Transverse colon (tissue), 4 donors: ENCODE measurements around the gene G6PC2. TPM values are rescaled to one million over a fixed set of nuclear protein-coding genes. Genes with fewer than 3 reads are reported as not detected.

ENCODE experiments used
- DNase-seq: peaks from one replicate; pipeline ENCODE4 v3.0.0-alpha.2; 2019
- H3K27ac ChIP-seq, 4 donors: fragments of 200-600 bp; sonication (generic); 2 replicates each; pipeline ENCODE4 v1.5.1; 2016 to 2018; ENCODE audit warnings: inconsistent platforms in 4 of 4
- H3K27me3 ChIP-seq: fragments of 200-600 bp; sonication (generic); 2 replicates; pipeline ENCODE4 v1.5.1; 2017; ENCODE audit warnings: inconsistent platforms
- H3K36me3 ChIP-seq, 4 donors: fragments of 200-600 bp; sonication (generic); 2 replicates each; pipeline ENCODE4 v1.5.1; 2017 to 2019; ENCODE audit warnings: inconsistent platforms in 4 of 4
- H3K4me1 ChIP-seq, 4 donors: fragments of 200-600 bp; sonication (generic); 2 replicates each; pipeline ENCODE4 v1.5.1; 2017 to 2020; ENCODE audit warnings: inconsistent platforms in 4 of 4
- H3K4me3 ChIP-seq, 4 donors: fragments of 200-600 bp; sonication (generic); 1 replicate in 1 of 4; 2 replicates in 3 of 4; pipeline versions ENCODE4 v1.5.1 to v1.6.1; 2017 to 2019; ENCODE audit warnings: inconsistent platforms in 4 of 4
- H3K9me3 ChIP-seq, 2 donors: fragments of 200-600 bp; sonication (generic); 2 replicates each; pipeline ENCODE4 v1.5.1; 2017 to 2019; ENCODE audit warnings: inconsistent platforms in 2 of 2
- CTCF ChIP-seq, 5 experiments: fragments of 200-600 bp in 3 of 5; fragments of 450-650 bp in 2 of 5; sonication (generic) in 3 of 5; IDR thresholded peaks; 1 replicate in 2 of 5; 2 replicates in 3 of 5; pipeline ENCODE4 v1.5.1; 2016 to 2017; ENCODE audit warnings: antibody characterized with exemption in 5 of 5, inconsistent platforms in 3 of 5, mild to moderate bottlenecking in 2 of 5, moderate library complexity in 1 of 5
- EP300 ChIP-seq: sonication (generic); formaldehyde crosslinking; IDR thresholded peaks from one replicate; pipeline ENCODE4 v1.6.1; 2017; ENCODE audit warnings: antibody characterized with exemption, low read depth
- POLR2A ChIP-seq: fragments of 450-650 bp; IDR thresholded peaks from one replicate; pipeline ENCODE4 v1.6.1; 2016; ENCODE audit warnings: antibody characterized with exemption, mild to moderate bottlenecking, moderate library complexity
- POLR2AphosphoS5 ChIP-seq, 3 donors: sonication (generic); formaldehyde crosslinking; IDR thresholded peaks; one replicate each; pipeline ENCODE4 v1.6.1; 2016; ENCODE audit warnings: antibody characterized with exemption in 3 of 3
- WGBS, 2 donors: methylation state at CpG; one replicate each; pipeline ENCODE4 v1.1.5; 2018; ENCODE audit warnings: low coverage in 1 of 2; 5-methylcytosine and 5-hydroxymethylcytosine counted together
- in situ Hi-C, 4 donors: fragments of 200-750 bp; cut with MboI; loops; one replicate each; pipeline versions ENCODE4 v1.15.0 to v1.15.1; 2017; ENCODE audit warnings: low sequenced_read_pairs in 3 of 4, low pct_ligation_motif_present in 1 of 4, low pct_unique_long_range_greater_than_20kb in 1 of 4
- intact Hi-C: fragments of 100-400 bp; cut with DNase I; formaldehyde crosslinking; loops from one replicate; pipeline ENCODE4 v1.15.1; 2023; ENCODE audit warnings: low total_unique reads
- total RNA-seq, 4 donors: library from RNA; depleted of rRNA; stranded (reverse); fragments of >200 nt; gene quantifications; one replicate each; pipeline ENCODE4 v1.1.0, GENCODE V29; 2016

Gene G6PC2
- total RNA-seq, 4 donors from 2014 or later = 0.55 to 0.79 TPM; not detected in 2

- no peak overlapping the region for H3K27ac ChIP-seq
- H3K27me3 ChIP-seq = no peaks in the 10 kb centered on the region
- in situ Hi-C loops (no loop called here), intact Hi-C loops (no loop called here)
- no peak overlapping the region for H3K4me3 ChIP-seq
- H3K4me1 ChIP-seq = no peaks in the 10 kb centered on the region
- WGBS, 2 donors = 97 to 100% methylated on average over 1 of the region's 1 CpG
- TF ChIP-seq POLR2A = no peak
- no peak for TF ChIP-seq CTCF (IDR thresholded peaks at IDR 0.05)
- no peak for TF ChIP-seq POLR2AphosphoS5 (IDR thresholded peaks at IDR 0.05)
- TF ChIP-seq EP300 = no peak
- H3K36me3 ChIP-seq = no peaks in the 10 kb centered on the region
- DNase-seq = no peak
- H3K9me3 ChIP-seq = peaks cover 0 to 11% of the 10 kb centered on the region in 2 donors
Observed at GRCh38 chr2:168949324-168949723, 48.2 kb downstream of the G6PC2 start.

- DNase-seq = no peak
- in situ Hi-C loops (loop anchor here in 2 of 4 donors (10.0 to 25.0 kb wide), 2 partner anchors 183 to 510 kb away; no protein-coding TSS in a partner anchor), intact Hi-C loops (no loop called here)
- Histone ChIP-seq H3K9me3 (peaks cover 0 to 11% of the 10 kb centered on the region in 2 donors), H3K36me3 (no peaks in the 10 kb centered on the region), H3K27ac (no peak overlapping the region), H3K4me1 (no peaks in the 10 kb centered on the region), H3K27me3 (no peaks in the 10 kb centered on the region), H3K4me3 (no peak overlapping the region)
- no peak for TF ChIP-seq CTCF (IDR thresholded peaks at IDR 0.05)
- TF ChIP-seq POLR2A = no peak
- TF ChIP-seq EP300 = no peak
- no peak for TF ChIP-seq POLR2AphosphoS5 (IDR thresholded peaks at IDR 0.05)
- WGBS, 2 donors = 88 to 93% methylated on average over 1 of the region's 1 CpG
Observed at GRCh38 chr2:168951871-168952270, 50.8 kb downstream of the G6PC2 start.

GRCh38 chr2:168952424-168952823 is 51.3 kb downstream of the G6PC2 start:
- no peaks in the 10 kb centered on the region for H3K36me3 ChIP-seq
- no peaks in the 10 kb centered on the region for H3K27me3 ChIP-seq
- peaks cover 0 to 11% of the 10 kb centered on the region in 2 donors for H3K9me3 ChIP-seq
- no peak overlapping the region for H3K4me3 ChIP-seq
- intact Hi-C loops = no loop called here
- in situ Hi-C loops = loop anchor here in 2 of 4 donors (10.0 to 25.0 kb wide), 2 partner anchors 182 to 510 kb away; no protein-coding TSS in a partner anchor
- TF ChIP-seq EP300 = no peak
- no peak for TF ChIP-seq CTCF (IDR thresholded peaks at IDR 0.05)
- no peak for TF ChIP-seq POLR2AphosphoS5 (IDR thresholded peaks at IDR 0.05)
- TF ChIP-seq POLR2A = no peak
- no peak overlapping the region for H3K27ac ChIP-seq
- 90 to 100% methylated on average over 1 of the region's 1 CpG for WGBS, 2 donors
- DNase-seq = no peak
- no peaks in the 10 kb centered on the region for H3K4me1 ChIP-seq

GRCh38 chr2:168954256-168954655 is 53.2 kb downstream of the G6PC2 start:
- Histone ChIP-seq H3K36me3 (no peaks in the 10 kb centered on the region), H3K27me3 (no peaks in the 10 kb centered on the region), H3K4me3 (no peak overlapping the region), H3K27ac (no peak overlapping the region), H3K4me1 (no peaks in the 10 kb centered on the region), H3K9me3 (peaks cover 0 to 11% of the 10 kb centered on the region in 2 donors)
- TF ChIP-seq CTCF (IDR thresholded peaks at IDR 0.05) (no peak), EP300 (no peak), POLR2A (no peak), POLR2AphosphoS5 (IDR thresholded peaks at IDR 0.05) (no peak)
- DNase-seq = no peak
- intact Hi-C loops = no loop called here
- in situ Hi-C loops = loop anchor here in 2 of 4 donors (10.0 to 25.0 kb wide), 2 partner anchors 181 to 508 kb away; no protein-coding TSS in a partner anchor
